ENCODE measurements around the gene CLEC2A.
"Not testable (repeated sequence)": the region's sequence is repeated elsewhere in the genome, so short reads cannot be mapped to it uniquely, and the experiment has no call there.

CLEC2A gene

DNA sequence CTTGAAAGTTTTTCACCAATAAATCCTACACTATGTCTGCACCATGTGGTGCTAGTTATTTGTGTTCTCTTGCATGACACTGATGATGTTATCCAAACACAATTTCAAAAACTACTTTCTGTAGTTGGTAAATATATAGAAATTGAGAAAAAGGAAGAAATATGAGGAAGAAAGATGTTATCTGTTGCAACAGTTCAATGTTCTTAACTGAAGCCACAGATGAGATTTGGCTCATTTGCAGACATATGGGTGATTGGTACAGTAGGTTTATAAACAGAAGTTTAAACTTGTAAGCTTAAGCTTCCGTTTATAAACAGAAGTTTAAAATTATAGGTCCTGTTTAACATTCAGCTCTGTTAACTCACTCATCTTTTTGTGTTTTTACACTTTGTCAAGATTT lies 39.0 kb upstream of the CLEC2A start, which contains the start of gene CLEC12A:
Gene CLEC12A (plus strand): TSS at position 229 of the 400 bp plus-strand sequence. CDS start 188 bp downstream, outside the sequence.
- Histone ChIP-seq H3K36me3 (replicated peaks) (no peaks in the 10 kb centered on the region), H3K4me3 (ENCODE audit: low read depth, low read length) (no peak within 1 kb of the TSS), H3K27ac (no peak within 1 kb of the TSS), H3K27me3 (replicated peaks) (no peaks in the 10 kb centered on the region)
- in situ Hi-C loops (cut with HindIII; ENCODE audit: low pct_ligation_motif_present, low sequenced_read_pairs), result no loop called here
- no peak for DNase-seq
- TF ChIP-seq, protein P1, sequence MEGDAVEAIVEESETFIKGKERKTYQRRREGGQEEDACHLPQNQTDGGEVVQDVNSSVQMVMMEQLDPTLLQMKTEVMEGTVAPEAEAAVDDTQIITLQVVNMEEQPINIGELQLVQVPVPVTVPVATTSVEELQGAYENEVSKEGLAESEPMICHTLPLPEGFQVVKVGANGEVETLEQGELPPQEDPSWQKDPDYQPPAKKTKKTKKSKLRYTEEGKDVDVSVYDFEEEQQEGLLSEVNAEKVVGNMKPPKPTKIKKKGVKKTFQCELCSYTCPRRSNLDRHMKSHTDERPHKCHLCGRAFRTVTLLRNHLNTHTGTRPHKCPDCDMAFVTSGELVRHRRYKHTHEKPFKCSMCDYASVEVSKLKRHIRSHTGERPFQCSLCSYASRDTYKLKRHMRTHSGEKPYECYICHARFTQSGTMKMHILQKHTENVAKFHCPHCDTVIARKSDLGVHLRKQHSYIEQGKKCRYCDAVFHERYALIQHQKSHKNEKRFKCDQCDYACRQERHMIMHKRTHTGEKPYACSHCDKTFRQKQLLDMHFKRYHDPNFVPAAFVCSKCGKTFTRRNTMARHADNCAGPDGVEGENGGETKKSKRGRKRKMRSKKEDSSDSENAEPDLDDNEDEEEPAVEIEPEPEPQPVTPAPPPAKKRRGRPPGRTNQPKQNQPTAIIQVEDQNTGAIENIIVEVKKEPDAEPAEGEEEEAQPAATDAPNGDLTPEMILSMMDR (IDR thresholded peaks at IDR 0.05; ENCODE audit: low read depth, low read length, missing control alignments), result no peak

DNA sequence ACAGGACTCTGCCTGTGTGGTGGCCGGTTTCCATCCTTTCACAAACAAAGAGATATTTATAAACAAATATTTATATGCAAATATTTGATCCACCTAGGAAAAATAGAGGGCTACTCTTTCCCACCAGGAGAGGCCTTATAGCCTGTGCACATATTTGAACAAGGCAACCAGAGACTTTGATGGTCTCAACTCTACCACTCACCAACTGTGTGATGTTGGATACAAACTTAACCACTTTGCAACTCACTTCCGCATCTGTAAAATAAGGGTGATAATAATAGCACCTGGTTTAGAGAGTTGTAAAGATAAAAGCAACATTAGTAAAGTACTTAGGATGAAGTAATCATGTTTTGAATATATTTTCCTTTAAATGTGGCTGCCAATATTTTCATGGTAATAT lies 37.5 kb upstream of the CLEC2A start:
- Histone ChIP-seq H3K27me3 (replicated peaks) (no peaks in the 10 kb centered on the region), H3K27ac (no peak overlapping the region), H3K36me3 (replicated peaks) (no peaks in the 10 kb centered on the region), H3K4me3 (ENCODE audit: low read depth, low read length) (no peak overlapping the region)
- TF ChIP-seq, protein P1 (IDR thresholded peaks at IDR 0.05; ENCODE audit: low read depth, low read length, missing control alignments), result no peak
- in situ Hi-C loops (cut with HindIII; ENCODE audit: low pct_ligation_motif_present, low sequenced_read_pairs), result no loop called here
- DNase-seq, result no peak

DNA sequence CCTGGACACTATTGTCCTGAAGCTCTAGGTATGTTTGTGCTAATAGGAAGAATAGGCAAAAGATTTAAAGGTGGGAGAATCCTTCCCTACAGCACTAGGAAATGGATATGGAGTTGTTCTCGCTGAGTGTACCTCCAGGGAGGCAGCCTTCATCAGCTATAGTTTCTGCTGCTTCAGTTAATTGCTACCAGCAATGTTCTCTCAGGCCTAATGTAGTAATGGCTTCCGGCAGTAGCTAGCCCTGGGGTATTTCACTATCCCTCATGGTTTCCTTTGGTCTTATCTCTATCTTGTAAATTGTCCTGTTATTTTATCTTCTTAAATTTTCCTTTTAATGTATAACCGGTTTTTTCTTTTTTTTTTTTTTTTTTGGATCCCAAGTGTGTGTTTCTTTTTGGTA lies 29.7 kb upstream of the CLEC2A start:
- DNase-seq, result no peak
- Histone ChIP-seq H3K27me3 (replicated peaks) (no peaks in the 10 kb centered on the region), H3K27ac (no peak overlapping the region), H3K36me3 (replicated peaks) (no peaks in the 10 kb centered on the region), H3K4me3 (ENCODE audit: low read depth, low read length) (no peak overlapping the region)
- in situ Hi-C loops (cut with HindIII; ENCODE audit: low pct_ligation_motif_present, low sequenced_read_pairs), result no loop called here
- TF ChIP-seq, protein P1 (IDR thresholded peaks at IDR 0.05; ENCODE audit: low read depth, low read length, missing control alignments), result no peak

DNA sequence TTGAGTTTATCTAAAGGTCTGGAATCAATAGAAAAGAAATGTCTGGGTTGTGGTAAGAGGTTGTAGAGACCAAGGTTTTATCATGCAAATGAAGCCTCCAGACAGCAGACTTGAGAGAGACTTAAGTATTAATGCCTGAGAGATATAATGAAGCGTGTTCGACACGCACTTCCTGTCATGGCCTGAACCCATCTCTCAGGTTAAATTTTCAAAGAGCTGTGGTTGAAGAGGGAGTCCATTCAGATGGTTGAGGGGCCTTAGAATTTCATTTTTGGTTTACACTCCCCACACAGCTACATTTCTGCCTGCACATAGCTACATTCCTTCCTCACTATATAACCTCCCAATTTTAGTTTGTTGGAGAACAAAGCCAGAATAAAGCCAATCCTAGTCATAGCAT lies 28.9 kb upstream of the CLEC2A start:
- no peaks in the 10 kb centered on the region for H3K27me3 ChIP-seq (replicated peaks)
- in situ Hi-C loops (cut with HindIII; ENCODE audit: low pct_ligation_motif_present, low sequenced_read_pairs), result no loop called here
- H3K27ac ChIP-seq, result no peak overlapping the region
- no peaks in the 10 kb centered on the region for H3K36me3 ChIP-seq (replicated peaks)
- no peak overlapping the region for H3K4me3 ChIP-seq (ENCODE audit: low read depth, low read length)
- no peak for DNase-seq
- TF ChIP-seq, protein P1 (IDR thresholded peaks at IDR 0.05; ENCODE audit: low read depth, low read length, missing control alignments), result no peak

DNA sequence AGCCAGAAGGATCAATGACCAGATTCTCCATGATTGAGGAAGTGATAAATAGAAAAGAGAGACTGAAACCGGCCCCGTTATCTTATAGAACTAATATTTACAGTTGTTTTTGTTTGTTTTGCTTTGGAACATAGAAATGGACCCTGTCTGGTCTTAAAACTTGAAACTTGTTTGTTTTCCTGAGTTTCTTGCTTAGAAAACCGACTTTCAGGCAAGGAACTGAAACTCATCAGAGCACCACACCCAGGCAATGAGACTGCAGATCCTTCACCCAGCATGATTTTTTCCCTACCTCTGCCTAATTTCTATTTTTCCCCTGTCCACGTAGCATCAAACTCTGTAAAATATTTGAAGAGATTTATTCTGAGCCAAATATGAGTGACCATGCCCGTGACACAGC lies 28.4 kb upstream of the CLEC2A start:
- in situ Hi-C loops (cut with HindIII; ENCODE audit: low pct_ligation_motif_present, low sequenced_read_pairs), result no loop called here

DNA sequence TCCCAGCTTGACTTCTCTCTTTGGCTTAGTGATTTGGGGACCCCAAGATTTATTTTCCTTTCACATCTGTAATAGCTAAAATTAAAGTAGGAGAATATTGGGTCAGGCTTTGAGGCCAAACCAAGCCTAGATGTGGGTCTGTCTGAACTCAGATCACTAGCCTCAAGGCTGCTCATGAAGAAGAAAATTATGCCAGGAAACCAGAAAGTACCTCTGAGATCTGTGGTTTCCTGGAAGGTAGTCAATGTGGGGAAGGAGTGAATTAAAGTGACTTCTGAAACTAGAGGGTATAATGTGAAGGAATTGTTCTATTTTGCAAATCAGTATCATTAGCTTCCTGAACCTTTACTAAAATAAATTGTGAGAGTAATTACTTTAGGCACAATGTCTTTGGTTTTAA lies 25.7 kb upstream of the CLEC2A start:
- DNase-seq, result no peak
- Histone ChIP-seq H3K4me3 (ENCODE audit: low read depth, low read length) (no peak overlapping the region), H3K27me3 (replicated peaks) (no peaks in the 10 kb centered on the region), H3K27ac (no peak overlapping the region), H3K36me3 (replicated peaks) (no peaks in the 10 kb centered on the region)
- TF ChIP-seq, protein P1 (IDR thresholded peaks at IDR 0.05; ENCODE audit: low read depth, low read length, missing control alignments), result no peak
- in situ Hi-C loops (cut with HindIII; ENCODE audit: low pct_ligation_motif_present, low sequenced_read_pairs), result no loop called here

More for the DNA sequence above, 28.4 kb upstream of the CLEC2A start:
- no peak overlapping the region for H3K4me3 ChIP-seq (ENCODE audit: low read depth, low read length)
- DNase-seq, result no peak
- no peaks in the 10 kb centered on the region for H3K36me3 ChIP-seq (replicated peaks)
- TF ChIP-seq, protein P1 (IDR thresholded peaks at IDR 0.05; ENCODE audit: low read depth, low read length, missing control alignments), result no peak
- H3K27me3 ChIP-seq (replicated peaks), result no peaks in the 10 kb centered on the region
- no peak overlapping the region for H3K27ac ChIP-seq

DNA sequence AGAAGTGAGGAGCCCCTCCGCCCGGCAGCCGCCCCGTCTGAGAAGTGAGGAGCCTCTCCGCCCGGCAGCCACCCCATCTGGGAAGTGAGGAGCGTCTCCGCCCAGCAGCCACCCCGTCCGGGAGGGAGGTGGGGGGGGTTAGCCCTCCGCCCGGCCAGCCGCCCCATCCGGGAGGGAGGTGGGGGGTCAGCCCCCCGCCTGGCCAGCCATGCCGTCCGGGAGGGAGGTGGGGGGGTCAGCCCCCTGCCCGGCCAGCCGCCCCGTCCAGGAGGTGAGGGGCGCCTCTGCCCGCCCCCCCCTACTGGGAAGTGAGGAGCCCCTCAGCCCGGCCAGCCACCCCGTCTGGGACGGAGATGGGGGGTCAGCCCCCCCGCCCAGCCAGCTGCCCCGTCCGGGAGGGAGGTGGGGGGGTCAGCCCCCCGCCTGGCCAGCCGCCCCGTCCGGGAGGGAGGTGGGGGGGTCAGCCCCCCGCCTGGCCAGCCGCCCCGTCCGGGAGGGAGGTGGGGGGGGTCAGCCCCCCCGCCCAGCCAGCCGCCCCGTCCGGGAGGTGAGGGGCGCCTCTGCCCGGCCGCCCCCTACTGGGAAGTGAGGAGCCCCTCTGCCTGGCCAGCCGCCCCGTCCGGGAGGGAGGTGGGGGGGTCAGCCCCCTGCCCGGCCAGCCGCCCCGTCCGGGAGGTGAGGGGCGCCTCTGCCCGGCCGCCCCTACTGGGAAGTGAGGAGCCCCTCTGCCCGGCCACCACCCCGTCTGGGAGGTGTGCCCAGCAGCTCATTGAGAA lies 21.0 kb upstream of the CLEC2A start:
- H3K27ac ChIP-seq; in situ Hi-C loops (cut with HindIII; ENCODE audit: low pct_ligation_motif_present, low sequenced_read_pairs); DNase-seq; H3K4me3 ChIP-seq (ENCODE audit: low read depth, low read length); H3K27me3 ChIP-seq (replicated peaks); H3K36me3 ChIP-seq (replicated peaks): not testable (repeated sequence)

Data from brain microvascular endothelial cell (primary cell).